ENCODE measurements around the gene UBE2D2. TPM values are rescaled to one million over a fixed set of nuclear protein-coding genes. Genes with fewer than 3 reads are reported as not detected.

Gene UBE2D2
- total and polyA plus RNA-seq, 10 of the 15 experiments (the other 5 are each of a cell fraction or from before 2014, with no cell fraction given): 58.6 to 245 (median 128) TPM

DNA sequence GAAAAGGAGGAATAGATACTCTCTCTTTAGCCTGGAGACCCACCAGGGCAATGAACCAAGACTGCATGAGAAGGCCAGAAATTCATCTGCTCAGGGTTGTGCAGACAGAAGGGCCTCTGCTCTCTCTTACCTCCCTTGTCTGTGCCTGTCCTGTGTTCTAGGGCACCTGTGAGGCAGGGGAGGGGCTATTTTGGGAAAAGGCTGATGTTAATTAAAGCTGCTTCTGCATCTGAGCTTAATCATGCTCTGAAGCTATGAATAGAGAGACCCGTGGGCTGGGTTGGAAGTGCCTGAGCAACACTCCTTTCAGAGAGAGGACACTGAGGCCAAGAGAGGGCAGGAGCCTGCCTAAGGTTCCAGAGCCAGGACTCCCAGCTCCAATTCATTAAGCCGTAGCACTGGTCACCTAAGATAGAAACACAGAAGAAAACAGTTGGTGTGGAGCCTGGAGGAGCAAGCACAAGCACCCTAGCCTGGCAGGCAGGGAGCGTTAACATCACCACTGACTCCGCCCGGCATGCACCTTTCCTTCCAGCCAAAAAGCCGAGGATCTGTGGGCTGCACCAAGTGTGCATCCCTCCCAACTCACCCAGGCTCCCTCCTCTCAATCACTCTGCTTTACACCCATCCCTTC, 47.2 kb upstream of the UBE2D2 start:
- ChIA-PET CTCF (interaction anchor here (0.7 to 10.1 kb wide), 39 partner anchors 8 to 689 kb away, joined by 3 to 491 read pairs (median 5); partner anchors contain the start of genes DNAJC18, PAIP2, SMIM33 and STING1), POLR2A (interaction anchor here (0.7 to 3.0 kb wide), 9 partner anchors 11 to 135 kb away, joined by 3 to 12 read pairs (median 6); partner anchors contain the start of gene DNAJC18), RAD21 (ENCODE audit: unreplicated experiment) (interaction anchor here (0.6 to 9.6 kb wide), 27 partner anchors 10 to 263 kb away, joined by 3 to 241 read pairs (median 4); partner anchors contain the start of genes DNAJC18, MZB1, STING1 and UBE2D2), SMC1A (ENCODE audit: uncharacterized antibody, unreplicated experiment) (interaction anchor here (0.7 to 11.2 kb wide), 32 partner anchors 8 to 263 kb away, joined by 3 to 235 read pairs (median 5); partner anchors contain the start of genes DNAJC18, MZB1 and STING1)
- H2AFZ ChIP-seq (ENCODE audit: control insufficient read depth, low read depth, low read length): peak overlapping the region; percentile 55
- no peak overlapping the region for H3K9ac ChIP-seq (ENCODE audit: control insufficient read depth, insufficient read depth, low read length)
- FAIRE-seq: no peak
- no peaks in the 10 kb centered on the region for H3K36me3 ChIP-seq (ENCODE audit: control insufficient read depth in 2 of 2, insufficient read depth in 2 of 2, low read length in 1 of 2)
- intact Hi-C loops (cut with micrococcal nuclease; ENCODE audit: unreplicated experiment): loop anchor here (1.0 to 2.0 kb wide), 2 partner anchors 57 to 92 kb away; no protein-coding TSS in a partner anchor
- H3K27ac ChIP-seq (ENCODE audit: control insufficient read depth, insufficient read depth): no peak overlapping the region
- no peak overlapping the region for H3K4me3 ChIP-seq
- no peaks in the 10 kb centered on the region for H3K27me3 ChIP-seq (replicated peaks in 1 of 2; ENCODE audit: control insufficient read depth in 2 of 2, insufficient read depth in 2 of 2, low read length in 1 of 2)
- TF ChIP-seq NBN (IDR thresholded peaks at IDR 0.05) (no peak; the same call in 1 of the 2 replicates), IKZF1 (conservative IDR thresholded peaks at IDR 0.05) (no peak), SMAD1 (IDR thresholded peaks at IDR 0.05; ENCODE audit: low read depth, partially characterized antibody) (no peak), JUNB (IDR thresholded peaks at IDR 0.05) (no peak)
- no peaks in the 10 kb centered on the region; the same call in 2 of the 3 replicates for H3K9me3 ChIP-seq (replicated peaks; ENCODE audit: control insufficient read depth, insufficient read depth, low read length)
- ATAC-seq: peak; percentile 17
- no peaks in the 10 kb centered on the region for H4K20me1 ChIP-seq (ENCODE audit: control insufficient read depth, insufficient read depth)
- peaks cover 19% of the 10 kb centered on the region for H3K4me1 ChIP-seq (ENCODE audit: control insufficient read depth, insufficient read depth, low read length)
- no peak for DNase-seq (ENCODE audit: low read depth, low spot score)
- H3K79me2 ChIP-seq (ENCODE audit: control insufficient read depth, insufficient read depth, low read length): no peaks in the 10 kb centered on the region
- H3K4me2 ChIP-seq (ENCODE audit: control insufficient read depth, insufficient read depth): no peak overlapping the region
- in situ Hi-C loops (cut with MboI): no loop called here
- 84% methylated on average over 6 of the region's 6 CpGs for WGBS (ENCODE audit: insufficient coverage, insufficient replicate concordance, low lambda C conversion rate, missing lambda C conversion rate)
- no TSS peak for BruUV-seq (replicated peaks)

- H3K36me3 ChIP-seq (ENCODE audit: control insufficient read depth in 2 of 2, insufficient read depth in 2 of 2, low read length in 1 of 2): no peaks in the 10 kb centered on the region
- ChIA-PET RAD21 (ENCODE audit: unreplicated experiment) (interaction anchor here (0.6 to 9.6 kb wide), 11 partner anchors 26 to 176 kb away, joined by 3 to 241 read pairs (median 6); partner anchors contain the start of genes DNAJC18, STING1 and UBE2D2), CTCF (interaction anchor here (1.0 to 10.1 kb wide), 26 partner anchors 8 to 173 kb away, joined by 3 to 491 read pairs (median 8); partner anchors contain the start of genes DNAJC18, PAIP2 and STING1), POLR2A (interaction anchor here (0.7 to 1.9 kb wide), 8 partner anchors 10 to 135 kb away, joined by 3 to 12 read pairs (median 6); no protein-coding TSS in a partner anchor), SMC1A (ENCODE audit: uncharacterized antibody, unreplicated experiment) (interaction anchor here (0.7 to 11.2 kb wide), 23 partner anchors 8 to 263 kb away, joined by 3 to 235 read pairs (median 7); partner anchors contain the start of genes DNAJC18, MZB1 and STING1)
- no peak for FAIRE-seq
- H3K27ac ChIP-seq (ENCODE audit: control insufficient read depth, insufficient read depth): no peak overlapping the region
- H3K79me2 ChIP-seq (ENCODE audit: control insufficient read depth, insufficient read depth, low read length): no peaks in the 10 kb centered on the region
- H3K9ac ChIP-seq (ENCODE audit: control insufficient read depth, insufficient read depth, low read length): no peak overlapping the region
- no peak for ATAC-seq
- no peaks in the 10 kb centered on the region; the same call in 2 of the 3 replicates for H3K9me3 ChIP-seq (replicated peaks; ENCODE audit: control insufficient read depth, insufficient read depth, low read length)
- H3K4me3 ChIP-seq: no peak overlapping the region
- H2AFZ ChIP-seq (ENCODE audit: control insufficient read depth, low read depth, low read length): no peak overlapping the region
- no peak for TF ChIP-seq MTA3 (IDR thresholded peaks at IDR 0.05; ENCODE audit: borderline replicate concordance, low read length)
- TF ChIP-seq BHLHE40 (IDR thresholded peaks at IDR 0.05; ENCODE audit: borderline replicate concordance in 1 of 2, low read depth in 2 of 2, low read length in 1 of 2): peak in 1 of 2 experiments; percentile 9; a peak in 1 of 4 replicates
- no peak for TF ChIP-seq NRF1 (conservative IDR thresholded peaks at IDR 0.05; ENCODE audit: low read depth, low read length)
- TF ChIP-seq CTCF (IDR thresholded peaks at IDR 0.05 in 2 of 3, conservative IDR thresholded peaks at IDR 0.05 in 1 of 3; ENCODE audit: control insufficient read depth in 2 of 3, extremely low read depth in 1 of 3, insufficient read depth in 1 of 3, low read depth in 3 of 3, low read length in 3 of 3): no peak
- TF ChIP-seq, protein P1, sequence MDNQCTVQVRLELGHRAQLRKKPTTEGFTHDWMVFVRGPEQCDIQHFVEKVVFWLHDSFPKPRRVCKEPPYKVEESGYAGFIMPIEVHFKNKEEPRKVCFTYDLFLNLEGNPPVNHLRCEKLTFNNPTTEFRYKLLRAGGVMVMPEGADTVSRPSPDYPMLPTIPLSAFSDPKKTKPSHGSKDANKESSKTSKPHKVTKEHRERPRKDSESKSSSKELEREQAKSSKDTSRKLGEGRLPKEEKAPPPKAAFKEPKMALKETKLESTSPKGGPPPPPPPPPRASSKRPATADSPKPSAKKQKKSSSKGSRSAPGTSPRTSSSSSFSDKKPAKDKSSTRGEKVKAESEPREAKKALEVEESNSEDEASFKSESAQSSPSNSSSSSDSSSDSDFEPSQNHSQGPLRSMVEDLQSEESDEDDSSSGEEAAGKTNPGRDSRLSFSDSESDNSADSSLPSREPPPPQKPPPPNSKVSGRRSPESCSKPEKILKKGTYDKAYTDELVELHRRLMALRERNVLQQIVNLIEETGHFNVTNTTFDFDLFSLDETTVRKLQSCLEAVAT (IDR thresholded peaks at IDR 0.05): no peak
- no peaks in the 10 kb centered on the region for H4K20me1 ChIP-seq (ENCODE audit: control insufficient read depth, insufficient read depth)
- H3K4me2 ChIP-seq (ENCODE audit: control insufficient read depth, insufficient read depth): no peak overlapping the region
- intact Hi-C loops (cut with micrococcal nuclease; ENCODE audit: unreplicated experiment) (no loop called here), in situ Hi-C loops (cut with MboI) (no loop called here)
- peaks cover 19% of the 10 kb centered on the region for H3K4me1 ChIP-seq (ENCODE audit: control insufficient read depth, insufficient read depth, low read length)
- no TSS peak for BruUV-seq (replicated peaks)
- H3K27me3 ChIP-seq (replicated peaks in 1 of 2; ENCODE audit: control insufficient read depth in 2 of 2, insufficient read depth in 2 of 2, low read length in 1 of 2): no peaks in the 10 kb centered on the region
- no peak for DNase-seq (ENCODE audit: low read depth, low spot score)
- 23% methylated on average over 2 of the region's 2 CpGs for WGBS (ENCODE audit: insufficient coverage, insufficient replicate concordance, low lambda C conversion rate, missing lambda C conversion rate)
These were observed 46.7 kb upstream of the UBE2D2 start for GRCh38 chr5:139514486-139514856.
